Measurements from ENCODE around the gene IMPDH2. TPM values are rescaled to one million over a fixed set of nuclear protein-coding genes. Genes with fewer than 3 reads are reported as not detected.
A peak's percentile ranks its signal among the peaks of the same experiment; 100 is the strongest.

The IMPDH2 gene
- total RNA-seq, 1 donor from 2014 or later, result 100 TPM

DNA sequence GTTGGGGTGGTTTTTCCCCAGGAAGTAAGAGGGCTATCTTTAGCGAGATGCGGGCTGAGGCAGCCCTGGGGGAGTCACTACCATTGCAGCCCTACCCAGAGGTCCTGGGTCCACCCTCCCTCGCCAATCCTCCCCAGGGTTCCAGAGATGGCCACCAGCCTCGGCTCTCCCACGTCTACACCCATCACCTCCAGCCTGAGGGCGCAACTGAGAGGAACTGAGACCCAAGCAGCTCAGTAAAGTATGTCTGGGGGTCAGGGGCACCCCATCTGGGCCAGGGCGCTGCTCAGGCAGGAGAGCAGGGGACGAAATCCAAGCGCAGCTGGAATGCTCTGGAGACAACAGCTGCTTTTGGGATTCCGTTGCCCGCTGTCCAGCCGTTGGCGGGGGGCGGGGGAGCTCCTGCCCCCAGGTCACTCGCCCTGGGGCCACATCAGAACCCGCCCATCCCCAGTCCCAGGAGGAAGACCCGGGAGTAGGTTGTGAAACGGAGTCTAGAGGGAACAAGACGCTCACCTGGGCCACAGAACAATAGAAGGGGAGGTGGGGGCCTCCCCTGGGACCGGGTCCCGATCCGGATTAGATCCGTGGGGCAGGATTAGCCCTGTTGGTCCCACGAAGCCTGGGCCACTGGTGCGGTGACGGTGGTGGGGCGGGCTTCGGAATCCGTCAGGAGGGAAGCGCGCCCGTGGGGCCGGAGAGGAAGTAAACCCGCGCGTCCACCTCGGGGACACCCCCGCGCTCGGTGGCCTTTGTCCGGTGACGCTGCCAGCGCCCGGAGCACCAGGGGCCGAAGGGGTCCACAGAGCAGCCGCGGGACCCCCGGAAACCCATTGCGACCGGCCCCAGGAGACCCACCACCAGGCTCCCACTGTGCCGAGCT is 8.6 kb downstream of the IMPDH2 start:
- H3K4me1 Mint-ChIP-seq (ENCODE audit: low read depth, unreplicated experiment), result peaks cover 11% of the 10 kb centered on the region
- peaks cover 14% of the 10 kb centered on the region for H3K27me3 Mint-ChIP-seq (ENCODE audit: unreplicated experiment)
- DNase-seq, result no peak
- TF ChIP-seq CTCF (IDR thresholded peaks at IDR 0.05; ENCODE audit: partially characterized antibody, unreplicated experiment), result no peak
- H3K4me3 Mint-ChIP-seq (ENCODE audit: unreplicated experiment), result peak overlapping the region; percentile 95
- H3K9me3 Mint-ChIP-seq (ENCODE audit: unreplicated experiment), result peaks cover 12% of the 10 kb centered on the region
- H3K27ac Mint-ChIP-seq (ENCODE audit: unreplicated experiment), result peak overlapping the region; percentile 28
- no peaks in the 10 kb centered on the region for H3K36me3 Mint-ChIP-seq (ENCODE audit: unreplicated experiment)

- peaks cover 8% of the 10 kb centered on the region for H3K4me1 Mint-ChIP-seq (ENCODE audit: low read depth, unreplicated experiment)
- TF ChIP-seq CTCF (IDR thresholded peaks at IDR 0.05; ENCODE audit: partially characterized antibody, unreplicated experiment), result no peak
- peaks cover 16% of the 10 kb centered on the region for H3K27me3 Mint-ChIP-seq (ENCODE audit: unreplicated experiment)
- DNase-seq, result no peak
- H3K27ac Mint-ChIP-seq (ENCODE audit: unreplicated experiment), result peak overlapping the region; percentile 28
- peak overlapping the region; percentile 83 for H3K4me3 Mint-ChIP-seq (ENCODE audit: unreplicated experiment)
- no peaks in the 10 kb centered on the region for H3K36me3 Mint-ChIP-seq (ENCODE audit: unreplicated experiment)
- H3K9me3 Mint-ChIP-seq (ENCODE audit: unreplicated experiment), result peaks cover 13% of the 10 kb centered on the region
Measured at GRCh38 chr3:49019941-49020329, 9.3 kb downstream of the IMPDH2 start.

- Mint-ChIP-seq H3K4me1 (ENCODE audit: low read depth, unreplicated experiment) (peaks cover 8% of the 10 kb centered on the region), H3K27me3 (ENCODE audit: unreplicated experiment) (peaks cover 18% of the 10 kb centered on the region), H3K4me3 (ENCODE audit: unreplicated experiment) (peak overlapping the region; percentile 91), H3K27ac (ENCODE audit: unreplicated experiment) (peak overlapping the region; percentile 78), H3K36me3 (ENCODE audit: unreplicated experiment) (no peaks in the 10 kb centered on the region), H3K9me3 (ENCODE audit: unreplicated experiment) (peaks cover 13% of the 10 kb centered on the region)
- TF ChIP-seq CTCF (IDR thresholded peaks at IDR 0.05; ENCODE audit: partially characterized antibody, unreplicated experiment), result no peak
- DNase-seq, result no peak
Measured at GRCh38 chr3:49018707-49019006, 10.5 kb downstream of the IMPDH2 start.

DNA sequence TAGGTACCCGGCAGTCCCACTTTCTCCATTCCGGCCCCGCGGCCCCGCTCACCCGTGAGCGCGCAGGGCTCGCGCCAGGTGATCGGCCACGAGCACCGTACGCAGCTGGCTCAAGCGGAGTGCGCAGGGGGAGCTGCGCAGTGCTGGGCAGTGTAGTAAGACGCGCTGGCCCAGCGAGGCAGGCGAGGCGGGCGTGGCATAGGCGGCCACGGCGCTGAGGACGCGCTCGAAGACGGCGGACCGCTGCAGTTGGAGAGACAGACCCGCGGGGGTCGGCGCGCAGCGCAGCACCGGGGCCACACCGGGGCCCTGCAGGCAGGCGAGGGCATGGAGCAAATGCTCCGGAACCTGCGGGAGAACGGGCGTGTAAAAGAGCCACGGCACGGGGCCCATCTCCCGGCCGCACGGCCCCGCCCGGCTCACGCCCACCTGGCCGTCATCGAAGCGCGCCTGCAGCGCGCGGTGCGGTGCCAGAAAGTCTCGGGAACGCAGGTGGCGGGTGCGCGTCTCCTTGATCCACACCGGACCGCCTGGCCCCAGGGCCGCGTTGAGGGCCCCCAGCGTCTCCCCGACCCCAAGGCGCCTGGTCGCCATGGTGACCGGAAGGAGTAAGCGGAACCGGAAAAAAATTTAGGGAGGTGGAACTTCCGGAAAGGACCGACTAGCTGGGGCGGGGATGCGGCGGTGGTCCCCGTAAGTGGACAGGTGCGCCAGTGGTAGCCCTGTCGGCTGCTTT is 11.1 kb downstream of the IMPDH2 start, which contains the start of gene DALRD3:
Gene DALRD3, minus strand, starts transcription at position 610 of the 736 bp plus-strand sequence. Its CDS starts 16 bp downstream, at position 594.
- Mint-ChIP-seq H3K4me1 (ENCODE audit: low read depth, unreplicated experiment) (peaks cover 6% of the 10 kb centered on the region), H3K27me3 (ENCODE audit: unreplicated experiment) (peaks cover 18% of the 10 kb centered on the region), H3K4me3 (ENCODE audit: unreplicated experiment) (peak within 1 kb of the TSS; percentile 91), H3K27ac (ENCODE audit: unreplicated experiment) (peak within 1 kb of the TSS; percentile 78), H3K36me3 (ENCODE audit: unreplicated experiment) (no peaks in the 10 kb centered on the region), H3K9me3 (ENCODE audit: unreplicated experiment) (peaks cover 11% of the 10 kb centered on the region)
- no peak for TF ChIP-seq CTCF (IDR thresholded peaks at IDR 0.05; ENCODE audit: partially characterized antibody, unreplicated experiment)
- peak; percentile 68 for DNase-seq

All from glutamatergic neuron (in vitro differentiated cells).